ENCODE data around the gene TRIM9. TPM values are rescaled to one million over a fixed set of nuclear protein-coding genes. Genes with fewer than 3 reads are reported as not detected.

TRIM9 gene
- total and polyA plus RNA-seq, 2 experiments from 2014 or later: 4.4 to 6.2 TPM

DNA sequence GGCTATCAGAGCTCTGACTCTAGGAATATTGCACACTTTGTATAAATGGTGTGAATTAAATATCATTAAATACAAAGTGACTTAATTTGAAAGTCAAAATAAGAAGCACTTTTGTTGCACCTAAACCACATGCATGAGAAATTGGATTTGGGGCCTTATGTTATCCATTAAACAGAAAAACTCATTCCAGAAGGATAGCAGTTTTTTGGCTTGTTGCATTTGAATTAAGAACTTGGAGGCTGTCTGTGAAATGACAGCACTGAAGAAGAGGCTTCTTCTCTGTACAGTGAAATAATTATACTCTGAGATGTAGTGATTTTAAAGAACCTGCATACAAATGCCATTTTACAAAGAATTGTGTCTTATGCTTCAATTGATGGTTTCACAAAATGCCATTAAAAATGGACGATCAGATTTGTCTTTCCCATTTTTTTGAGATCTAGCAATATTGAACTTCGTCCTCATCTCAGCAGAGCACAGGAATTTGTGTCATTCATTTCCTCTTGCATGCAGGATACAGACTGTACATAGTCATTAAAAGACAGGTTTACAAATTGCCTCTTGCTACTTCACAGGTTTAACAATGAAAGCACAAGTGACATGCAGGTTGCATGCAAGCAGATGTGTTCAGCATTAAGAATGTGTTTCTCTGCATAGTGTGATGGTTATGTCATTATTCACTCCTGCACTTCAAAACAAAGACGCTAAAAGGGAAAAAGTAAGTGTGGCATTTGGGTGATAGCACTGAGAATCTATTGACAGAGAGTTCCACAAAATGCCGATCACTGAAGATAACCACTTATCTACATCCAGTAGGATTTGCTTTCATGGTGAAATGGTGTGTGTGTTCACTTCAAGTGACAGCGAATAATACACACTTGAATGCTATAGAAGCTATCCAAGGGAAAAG lies 114.7 kb downstream of the TRIM9 start:
- no peaks in the 10 kb centered on the region for H3K79me2 ChIP-seq (replicated peaks; ENCODE audit: insufficient read depth)
- Mint-ChIP-seq H3K27ac (no peak overlapping the region), H3K4me1 (peaks cover 29% of the 10 kb centered on the region), H3K36me3 (ENCODE audit: low read depth) (no peaks in the 10 kb centered on the region), H3K9me3 (no peaks in the 10 kb centered on the region), H3K27me3 (ENCODE audit: insufficient read depth, low read depth, poor library complexity) (no peaks in the 10 kb centered on the region), H3K4me3 (no peak overlapping the region)
- H4K20me1 ChIP-seq (replicated peaks; ENCODE audit: insufficient read depth): no peaks in the 10 kb centered on the region
- TF ChIP-seq STAT1 (IDR thresholded peaks at IDR 0.05; ENCODE audit: unreplicated experiment) (no peak), EZH2 (IDR thresholded peaks at IDR 0.05; ENCODE audit: low read depth, unreplicated experiment) (no peak), NANOG (IDR thresholded peaks at IDR 0.05; ENCODE audit: borderline replicate concordance) (no peak), EZH2phosphoT487 (IDR thresholded peaks at IDR 0.05; ENCODE audit: unreplicated experiment) (no peak), ZNF331 (CRISPR knock-in tag; IDR thresholded peaks at IDR 0.05; ENCODE audit: low read depth) (no peak), CREB1 (CRISPR knock-in tag; IDR thresholded peaks at IDR 0.05; ENCODE audit: low read depth) (no peak), JUNB (IDR thresholded peaks at IDR 0.05; ENCODE audit: unreplicated experiment) (no peak)
- TF ChIP-seq, protein P1, sequence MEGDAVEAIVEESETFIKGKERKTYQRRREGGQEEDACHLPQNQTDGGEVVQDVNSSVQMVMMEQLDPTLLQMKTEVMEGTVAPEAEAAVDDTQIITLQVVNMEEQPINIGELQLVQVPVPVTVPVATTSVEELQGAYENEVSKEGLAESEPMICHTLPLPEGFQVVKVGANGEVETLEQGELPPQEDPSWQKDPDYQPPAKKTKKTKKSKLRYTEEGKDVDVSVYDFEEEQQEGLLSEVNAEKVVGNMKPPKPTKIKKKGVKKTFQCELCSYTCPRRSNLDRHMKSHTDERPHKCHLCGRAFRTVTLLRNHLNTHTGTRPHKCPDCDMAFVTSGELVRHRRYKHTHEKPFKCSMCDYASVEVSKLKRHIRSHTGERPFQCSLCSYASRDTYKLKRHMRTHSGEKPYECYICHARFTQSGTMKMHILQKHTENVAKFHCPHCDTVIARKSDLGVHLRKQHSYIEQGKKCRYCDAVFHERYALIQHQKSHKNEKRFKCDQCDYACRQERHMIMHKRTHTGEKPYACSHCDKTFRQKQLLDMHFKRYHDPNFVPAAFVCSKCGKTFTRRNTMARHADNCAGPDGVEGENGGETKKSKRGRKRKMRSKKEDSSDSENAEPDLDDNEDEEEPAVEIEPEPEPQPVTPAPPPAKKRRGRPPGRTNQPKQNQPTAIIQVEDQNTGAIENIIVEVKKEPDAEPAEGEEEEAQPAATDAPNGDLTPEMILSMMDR (conservative IDR thresholded peaks at IDR 0.05; ENCODE audit: low read depth in 2 of 2): no peak
- H3K4me2 ChIP-seq: no peak overlapping the region
- no peaks in the 10 kb centered on the region for H3K27me3 ChIP-seq (ENCODE audit: insufficient read depth)
- H3K9me2 ChIP-seq (ENCODE audit: insufficient read depth): no peaks in the 10 kb centered on the region
- peaks cover 24% of the 10 kb centered on the region for H3K4me1 ChIP-seq (ENCODE audit: insufficient read depth)
- H3F3A ChIP-seq (replicated peaks; ENCODE audit: low read depth): no peaks in the 10 kb centered on the region
- DNase-seq (ENCODE audit: low spot score): no peak
- H3K36me3 ChIP-seq (ENCODE audit: insufficient read depth): no peaks in the 10 kb centered on the region
- no peak overlapping the region for H3K27ac ChIP-seq (ENCODE audit: low read depth)
- H3K4me3 ChIP-seq: no peak overlapping the region
- no peak for ATAC-seq
- no peak overlapping the region for H2AFZ ChIP-seq

DNA sequence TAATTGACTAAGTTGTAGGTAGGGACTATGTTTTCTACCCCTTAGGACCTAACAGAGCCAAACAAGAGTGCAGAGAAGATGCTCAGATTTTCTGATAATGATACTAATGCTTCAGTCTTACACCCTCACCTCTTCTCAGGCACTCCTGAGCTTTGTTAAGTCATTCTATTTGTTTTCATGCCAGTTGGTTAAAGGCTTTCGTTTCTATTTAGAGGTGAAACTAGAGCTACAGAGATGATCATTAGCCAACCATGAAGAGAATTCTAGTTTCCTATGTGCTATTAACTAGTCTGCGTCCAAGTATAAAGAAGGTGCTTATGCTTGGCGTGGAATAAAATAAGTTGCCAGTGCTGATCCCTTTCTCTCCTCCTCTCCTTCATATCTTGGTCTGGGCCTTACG lies 116.0 kb downstream of the TRIM9 start:
- no peak overlapping the region; the same call in 1 of the 2 replicates for H3K27ac Mint-ChIP-seq
- Histone ChIP-seq H3K4me2 (no peak overlapping the region), H3K27me3 (ENCODE audit: insufficient read depth) (no peaks in the 10 kb centered on the region), H3K79me2 (replicated peaks; ENCODE audit: insufficient read depth) (no peaks in the 10 kb centered on the region), H3K9me2 (ENCODE audit: insufficient read depth) (no peaks in the 10 kb centered on the region), H3K36me3 (ENCODE audit: insufficient read depth) (no peaks in the 10 kb centered on the region), H3K4me3 (no peak overlapping the region), H3F3A (replicated peaks; ENCODE audit: low read depth) (no peaks in the 10 kb centered on the region), H3K27ac (ENCODE audit: low read depth) (no peak overlapping the region), H2AFZ (no peak overlapping the region), H4K20me1 (replicated peaks; ENCODE audit: insufficient read depth) (no peaks in the 10 kb centered on the region), H3K4me1 (ENCODE audit: insufficient read depth) (peaks cover 11% of the 10 kb centered on the region)
- H3K27me3 Mint-ChIP-seq (ENCODE audit: insufficient read depth, low read depth, poor library complexity): no peaks in the 10 kb centered on the region
- H3K4me3 Mint-ChIP-seq: no peak overlapping the region
- peaks cover 17% of the 10 kb centered on the region for H3K4me1 Mint-ChIP-seq
- ATAC-seq (no peak), DNase-seq (ENCODE audit: low spot score) (no peak)
- H3K36me3 Mint-ChIP-seq (ENCODE audit: low read depth): no peaks in the 10 kb centered on the region
- H3K9me3 Mint-ChIP-seq: no peaks in the 10 kb centered on the region
- TF ChIP-seq EZH2 (IDR thresholded peaks at IDR 0.05; ENCODE audit: low read depth, unreplicated experiment) (no peak), CREB1 (CRISPR knock-in tag; IDR thresholded peaks at IDR 0.05; ENCODE audit: low read depth) (no peak), NANOG (IDR thresholded peaks at IDR 0.05; ENCODE audit: borderline replicate concordance) (no peak), ZNF331 (CRISPR knock-in tag; IDR thresholded peaks at IDR 0.05; ENCODE audit: low read depth) (no peak), JUNB (IDR thresholded peaks at IDR 0.05; ENCODE audit: unreplicated experiment) (no peak)
- TF ChIP-seq, protein P2, sequence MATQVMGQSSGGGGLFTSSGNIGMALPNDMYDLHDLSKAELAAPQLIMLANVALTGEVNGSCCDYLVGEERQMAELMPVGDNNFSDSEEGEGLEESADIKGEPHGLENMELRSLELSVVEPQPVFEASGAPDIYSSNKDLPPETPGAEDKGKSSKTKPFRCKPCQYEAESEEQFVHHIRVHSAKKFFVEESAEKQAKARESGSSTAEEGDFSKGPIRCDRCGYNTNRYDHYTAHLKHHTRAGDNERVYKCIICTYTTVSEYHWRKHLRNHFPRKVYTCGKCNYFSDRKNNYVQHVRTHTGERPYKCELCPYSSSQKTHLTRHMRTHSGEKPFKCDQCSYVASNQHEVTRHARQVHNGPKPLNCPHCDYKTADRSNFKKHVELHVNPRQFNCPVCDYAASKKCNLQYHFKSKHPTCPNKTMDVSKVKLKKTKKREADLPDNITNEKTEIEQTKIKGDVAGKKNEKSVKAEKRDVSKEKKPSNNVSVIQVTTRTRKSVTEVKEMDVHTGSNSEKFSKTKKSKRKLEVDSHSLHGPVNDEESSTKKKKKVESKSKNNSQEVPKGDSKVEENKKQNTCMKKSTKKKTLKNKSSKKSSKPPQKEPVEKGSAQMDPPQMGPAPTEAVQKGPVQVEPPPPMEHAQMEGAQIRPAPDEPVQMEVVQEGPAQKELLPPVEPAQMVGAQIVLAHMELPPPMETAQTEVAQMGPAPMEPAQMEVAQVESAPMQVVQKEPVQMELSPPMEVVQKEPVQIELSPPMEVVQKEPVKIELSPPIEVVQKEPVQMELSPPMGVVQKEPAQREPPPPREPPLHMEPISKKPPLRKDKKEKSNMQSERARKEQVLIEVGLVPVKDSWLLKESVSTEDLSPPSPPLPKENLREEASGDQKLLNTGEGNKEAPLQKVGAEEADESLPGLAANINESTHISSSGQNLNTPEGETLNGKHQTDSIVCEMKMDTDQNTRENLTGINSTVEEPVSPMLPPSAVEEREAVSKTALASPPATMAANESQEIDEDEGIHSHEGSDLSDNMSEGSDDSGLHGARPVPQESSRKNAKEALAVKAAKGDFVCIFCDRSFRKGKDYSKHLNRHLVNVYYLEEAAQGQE (IDR thresholded peaks at IDR 0.05; ENCODE audit: unreplicated experiment): no peak
- TF ChIP-seq, protein P1 (conservative IDR thresholded peaks at IDR 0.05; ENCODE audit: low read depth in 2 of 2): no peak
- TF ChIP-seq, protein P3, sequence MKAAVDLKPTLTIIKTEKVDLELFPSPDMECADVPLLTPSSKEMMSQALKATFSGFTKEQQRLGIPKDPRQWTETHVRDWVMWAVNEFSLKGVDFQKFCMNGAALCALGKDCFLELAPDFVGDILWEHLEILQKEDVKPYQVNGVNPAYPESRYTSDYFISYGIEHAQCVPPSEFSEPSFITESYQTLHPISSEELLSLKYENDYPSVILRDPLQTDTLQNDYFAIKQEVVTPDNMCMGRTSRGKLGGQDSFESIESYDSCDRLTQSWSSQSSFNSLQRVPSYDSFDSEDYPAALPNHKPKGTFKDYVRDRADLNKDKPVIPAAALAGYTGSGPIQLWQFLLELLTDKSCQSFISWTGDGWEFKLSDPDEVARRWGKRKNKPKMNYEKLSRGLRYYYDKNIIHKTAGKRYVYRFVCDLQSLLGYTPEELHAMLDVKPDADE (IDR thresholded peaks at IDR 0.05): no peak
